ENCODE measurements around the gene XXYLT1.

XXYLT1 gene

DNA sequence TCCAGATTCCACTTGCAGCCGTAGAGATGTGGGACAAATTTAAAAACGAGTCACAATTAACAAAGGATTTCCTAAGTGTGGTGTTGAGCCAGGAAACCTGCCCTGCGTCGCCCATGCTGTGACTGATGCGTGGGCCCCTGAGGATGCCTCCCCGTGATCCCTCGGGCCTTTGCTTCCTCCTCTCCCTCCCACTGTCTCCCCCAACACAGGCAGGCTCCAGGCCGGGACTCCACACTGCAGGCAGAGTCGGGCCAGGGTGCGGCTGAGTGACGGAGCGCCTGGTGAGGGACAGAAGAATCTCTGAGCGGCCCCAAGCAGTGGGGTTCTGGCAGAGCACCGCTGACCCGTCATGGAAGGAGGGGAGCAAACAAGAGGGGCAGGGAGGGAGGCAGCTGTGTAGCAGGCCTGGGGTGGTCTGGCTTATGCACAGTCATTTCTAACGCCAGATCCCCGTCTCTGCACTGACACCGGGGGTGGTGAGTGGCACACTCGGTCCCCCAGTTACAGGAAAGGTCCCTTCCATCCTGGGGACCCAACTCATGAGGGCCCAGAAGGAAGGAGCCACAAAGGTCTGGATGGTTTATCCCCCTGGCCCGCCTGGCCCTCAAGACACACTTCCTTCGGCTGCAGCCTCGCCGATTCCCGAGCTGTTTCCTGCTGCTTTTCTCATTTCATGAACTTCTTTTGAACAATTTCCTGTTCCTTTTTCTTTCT lies 91.0 kb downstream of the XXYLT1 start:
- no peak overlapping the region for H3K4me2 ChIP-seq
- no peaks in the 10 kb centered on the region for H3K36me3 ChIP-seq (ENCODE audit: insufficient read depth)
- H3K79me2 ChIP-seq (ENCODE audit: insufficient read depth, low read depth): no peaks in the 10 kb centered on the region
- no peak overlapping the region for H3K4me3 ChIP-seq (IDR thresholded peaks at IDR 0.05; ENCODE audit: insufficient read depth, low read depth, low read length)
- H3K9ac ChIP-seq: no peak overlapping the region
- H2AFZ ChIP-seq (ENCODE audit: low read depth): no peak overlapping the region
- TF ChIP-seq, protein P1, sequence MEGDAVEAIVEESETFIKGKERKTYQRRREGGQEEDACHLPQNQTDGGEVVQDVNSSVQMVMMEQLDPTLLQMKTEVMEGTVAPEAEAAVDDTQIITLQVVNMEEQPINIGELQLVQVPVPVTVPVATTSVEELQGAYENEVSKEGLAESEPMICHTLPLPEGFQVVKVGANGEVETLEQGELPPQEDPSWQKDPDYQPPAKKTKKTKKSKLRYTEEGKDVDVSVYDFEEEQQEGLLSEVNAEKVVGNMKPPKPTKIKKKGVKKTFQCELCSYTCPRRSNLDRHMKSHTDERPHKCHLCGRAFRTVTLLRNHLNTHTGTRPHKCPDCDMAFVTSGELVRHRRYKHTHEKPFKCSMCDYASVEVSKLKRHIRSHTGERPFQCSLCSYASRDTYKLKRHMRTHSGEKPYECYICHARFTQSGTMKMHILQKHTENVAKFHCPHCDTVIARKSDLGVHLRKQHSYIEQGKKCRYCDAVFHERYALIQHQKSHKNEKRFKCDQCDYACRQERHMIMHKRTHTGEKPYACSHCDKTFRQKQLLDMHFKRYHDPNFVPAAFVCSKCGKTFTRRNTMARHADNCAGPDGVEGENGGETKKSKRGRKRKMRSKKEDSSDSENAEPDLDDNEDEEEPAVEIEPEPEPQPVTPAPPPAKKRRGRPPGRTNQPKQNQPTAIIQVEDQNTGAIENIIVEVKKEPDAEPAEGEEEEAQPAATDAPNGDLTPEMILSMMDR (conservative IDR thresholded peaks at IDR 0.05; ENCODE audit: low read depth, low read length): no peak
- no peak overlapping the region for H3K27ac ChIP-seq
- H4K20me1 ChIP-seq (ENCODE audit: insufficient read depth): no peaks in the 10 kb centered on the region
- no peaks in the 10 kb centered on the region for H3K4me1 ChIP-seq (ENCODE audit: low read depth, poor library complexity, severe bottlenecking)
- H3K27me3 ChIP-seq (ENCODE audit: insufficient read depth, low read depth): no peaks in the 10 kb centered on the region

DNA sequence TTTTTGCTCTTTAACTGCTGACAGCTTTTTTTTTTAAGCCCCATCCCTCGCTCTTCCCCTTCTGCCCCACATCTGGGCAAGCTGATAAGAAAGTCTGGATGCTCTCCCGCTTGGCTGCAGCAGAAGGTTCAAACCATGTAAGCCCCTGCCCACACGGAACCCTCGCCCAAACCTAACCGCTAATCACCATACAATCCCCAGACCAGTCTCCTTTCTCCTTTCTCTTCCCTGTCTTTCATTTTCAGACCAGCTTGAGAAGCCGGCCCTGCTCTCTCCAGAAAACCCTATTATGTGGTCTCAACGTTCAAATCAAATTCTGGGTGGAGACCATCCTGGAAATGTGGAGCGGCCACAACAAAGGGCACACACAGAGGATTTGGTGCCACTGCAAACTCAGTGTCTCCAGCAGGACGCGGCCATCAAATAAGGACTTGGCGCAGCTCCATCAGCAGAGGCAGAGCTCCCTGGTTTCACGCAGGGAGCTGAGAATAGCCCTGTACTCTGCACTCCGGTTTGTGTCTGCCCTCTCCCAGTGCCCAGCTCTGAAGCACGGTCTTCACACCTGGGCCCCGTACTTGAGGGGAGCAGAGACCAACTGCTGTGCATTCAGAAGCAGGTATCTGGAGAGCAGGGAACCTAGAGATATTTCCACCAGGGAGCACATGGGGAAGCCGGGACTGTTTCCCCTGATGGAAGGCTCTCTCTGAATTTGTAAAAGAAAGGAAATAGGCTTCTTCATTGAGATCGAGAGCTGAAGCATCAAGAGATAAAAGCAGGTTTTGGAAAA lies 92.6 kb downstream of the XXYLT1 start:
- Histone ChIP-seq H4K20me1 (ENCODE audit: insufficient read depth) (no peaks in the 10 kb centered on the region), H3K4me2 (no peak overlapping the region), H3K4me3 (IDR thresholded peaks at IDR 0.05; ENCODE audit: insufficient read depth, low read depth, low read length) (no peak overlapping the region)

DNA sequence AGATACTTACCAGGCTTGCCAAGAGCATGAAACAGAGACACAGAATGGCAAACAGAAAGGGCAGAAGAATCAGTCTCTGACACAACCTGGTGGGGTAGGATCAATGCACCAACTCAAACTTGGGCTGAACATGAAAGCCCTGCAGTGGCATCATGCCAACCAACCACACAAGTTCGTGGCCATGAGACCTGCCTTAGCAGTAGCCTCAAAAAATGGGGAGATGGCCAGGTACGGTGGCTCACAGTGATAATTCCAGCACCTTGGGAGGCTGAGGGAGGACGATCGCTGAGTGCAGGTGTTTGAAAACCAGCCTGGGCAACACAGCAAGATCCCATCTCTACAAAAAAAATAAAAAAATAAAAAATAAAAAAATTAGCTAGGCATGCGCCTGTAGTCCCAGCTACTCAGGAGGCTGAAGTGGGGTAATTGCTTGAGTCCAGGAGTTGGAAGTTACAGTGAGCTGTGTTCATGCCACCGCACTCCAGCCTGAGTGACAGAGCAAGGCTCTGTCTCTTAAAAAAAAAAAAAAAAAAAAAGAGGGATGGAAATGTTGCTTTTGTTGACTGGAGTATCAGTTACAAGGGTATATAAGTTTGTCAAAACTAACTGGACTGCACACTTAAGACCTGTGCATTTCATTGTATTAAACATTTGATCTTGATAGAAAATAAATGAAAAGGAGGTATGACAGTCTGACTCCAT lies 93.4 kb downstream of the XXYLT1 start:
- H2AFZ ChIP-seq (ENCODE audit: low read depth): no peak overlapping the region

More for the DNA sequence above, 92.6 kb downstream of the XXYLT1 start:
- no peaks in the 10 kb centered on the region for H3K79me2 ChIP-seq (ENCODE audit: insufficient read depth, low read depth)
- no peaks in the 10 kb centered on the region for H3K27me3 ChIP-seq (ENCODE audit: insufficient read depth, low read depth)
- TF ChIP-seq, protein P1 (conservative IDR thresholded peaks at IDR 0.05; ENCODE audit: low read depth, low read length): no peak
- H3K9ac ChIP-seq: no peak overlapping the region
- no peaks in the 10 kb centered on the region for H3K4me1 ChIP-seq (ENCODE audit: low read depth, poor library complexity, severe bottlenecking)
- H3K36me3 ChIP-seq (ENCODE audit: insufficient read depth): no peaks in the 10 kb centered on the region
- H3K27ac ChIP-seq: no peak overlapping the region
- no peak overlapping the region for H2AFZ ChIP-seq (ENCODE audit: low read depth)

DNA sequence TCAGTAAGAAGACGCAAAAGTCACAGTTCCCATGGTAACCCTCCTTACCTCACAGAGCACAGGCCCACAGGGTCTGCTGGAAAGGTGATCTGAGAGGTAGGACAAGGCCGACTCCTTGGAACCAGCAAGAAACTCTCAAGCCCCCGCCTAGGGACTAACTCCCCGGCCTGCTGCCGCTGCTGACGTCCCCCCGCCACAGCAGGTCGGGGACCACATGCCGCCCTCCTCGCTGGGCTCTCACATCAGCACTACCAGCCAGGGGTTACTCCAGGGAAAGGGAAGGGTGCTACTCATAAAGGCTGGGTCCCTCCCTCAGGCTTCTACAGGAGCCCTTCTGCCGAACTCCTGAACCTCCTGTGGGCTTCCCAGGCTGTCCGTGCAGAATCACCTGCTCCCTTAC lies 94.2 kb downstream of the XXYLT1 start:
- H3K79me2 ChIP-seq (ENCODE audit: insufficient read depth, low read depth): no peaks in the 10 kb centered on the region
- TF ChIP-seq, protein P1 (conservative IDR thresholded peaks at IDR 0.05; ENCODE audit: low read depth, low read length): no peak
- no peaks in the 10 kb centered on the region for H3K4me1 ChIP-seq (ENCODE audit: low read depth, poor library complexity, severe bottlenecking)
- no peak overlapping the region for H3K4me2 ChIP-seq
- no peaks in the 10 kb centered on the region for H3K36me3 ChIP-seq (ENCODE audit: insufficient read depth)
- no peak overlapping the region for H3K27ac ChIP-seq
- no peaks in the 10 kb centered on the region for H4K20me1 ChIP-seq (ENCODE audit: insufficient read depth)
- H3K4me3 ChIP-seq (IDR thresholded peaks at IDR 0.05; ENCODE audit: insufficient read depth, low read depth, low read length): no peak overlapping the region
- no peaks in the 10 kb centered on the region for H3K27me3 ChIP-seq (ENCODE audit: insufficient read depth, low read depth)
- H3K9ac ChIP-seq: no peak overlapping the region
- no peak overlapping the region for H2AFZ ChIP-seq (ENCODE audit: low read depth)

More for the DNA sequence above, 93.4 kb downstream of the XXYLT1 start:
- Histone ChIP-seq H4K20me1 (ENCODE audit: insufficient read depth) (no peaks in the 10 kb centered on the region), H3K36me3 (ENCODE audit: insufficient read depth) (no peaks in the 10 kb centered on the region), H3K79me2 (ENCODE audit: insufficient read depth, low read depth) (no peaks in the 10 kb centered on the region), H3K4me2 (no peak overlapping the region), H3K27me3 (ENCODE audit: insufficient read depth, low read depth) (no peaks in the 10 kb centered on the region), H3K4me1 (ENCODE audit: low read depth, poor library complexity, severe bottlenecking) (no peaks in the 10 kb centered on the region), H3K9ac (no peak overlapping the region), H3K4me3 (IDR thresholded peaks at IDR 0.05; ENCODE audit: insufficient read depth, low read depth, low read length) (no peak overlapping the region), H3K27ac (no peak overlapping the region)
- TF ChIP-seq, protein P1 (conservative IDR thresholded peaks at IDR 0.05; ENCODE audit: low read depth, low read length): no peak
